SK-N-SH treated with all-trans-retinoic acid at 6 μM for 48 hours (cell line): ENCODE measurements around the gene MR1.

ENCODE experiments used
- BACH2 ChIP-seq: fragments of 250-450 bp; sonication (Bioruptor Pico); IDR thresholded peaks from 2 replicates; pipeline ENCODE4 v1.9.0; 2021; ENCODE audit warnings: mild to moderate bottlenecking, borderline replicate concordance
- CREB5 ChIP-seq: fragments of 250-450 bp; sonication (Bioruptor Pico); IDR thresholded peaks from 2 replicates; pipeline ENCODE4 v1.5.1; 2020; ENCODE audit warnings: low read depth, mild to moderate bottlenecking, moderate library complexity
- CSRNP3 ChIP-seq: fragments of 250-450 bp; sonication (Bioruptor Pico); IDR thresholded peaks from 2 replicates; pipeline ENCODE4 v1.5.1; 2021; ENCODE audit warnings: mild to moderate bottlenecking, moderate library complexity
- OSR1 ChIP-seq: fragments of 250-450 bp; sonication (Bioruptor Pico); IDR thresholded peaks from 2 replicates; pipeline ENCODE4 v1.8.0; 2022; ENCODE audit warnings: moderate library complexity, mild to moderate bottlenecking, inconsistent platforms
- PATZ1 ChIP-seq: fragments of 250-450 bp; sonication (Bioruptor Pico); IDR thresholded peaks from 2 replicates; pipeline ENCODE4 v1.8.0; 2020; ENCODE audit warnings: mild to moderate bottlenecking, moderate library complexity, borderline replicate concordance
- TOX ChIP-seq: fragments of 250-450 bp; sonication (Bioruptor Pico); IDR thresholded peaks from 2 replicates; pipeline ENCODE4 v1.8.0; 2021; ENCODE audit warnings: mild to moderate bottlenecking, moderate library complexity, borderline replicate concordance
- ZC3H10 ChIP-seq: fragments of 250-450 bp; sonication (Bioruptor Pico); IDR thresholded peaks from 2 replicates; pipeline ENCODE4 v1.5.1; 2021; ENCODE audit warnings: mild to moderate bottlenecking, moderate library complexity
- ZFP3 ChIP-seq: fragments of 250-450 bp; sonication (Bioruptor Pico); IDR thresholded peaks from 2 replicates; pipeline ENCODE4 v1.5.0; 2020; ENCODE audit warnings: mild to moderate bottlenecking, moderate library complexity
- ZFP30 ChIP-seq: fragments of 450-650 bp; formaldehyde crosslinking; IDR thresholded peaks from 2 replicates; pipeline ENCODE4 v1.5.0; 2022; ENCODE audit warnings: mild to moderate bottlenecking, moderate library complexity

GRCh38 chr1:181033799-181034451 is at the start of gene MR1:
- TF ChIP-seq ZFP3 (CRISPR knock-in tag) = no peak
- no peak for TF ChIP-seq ZFP30 (CRISPR knock-in tag)
- TF ChIP-seq CSRNP3 (CRISPR knock-in tag) = no peak
- no peak for TF ChIP-seq OSR1 (CRISPR knock-in tag)
- TF ChIP-seq TOX = no peak
- TF ChIP-seq PATZ1 = no peak
- TF ChIP-seq BACH2 (CRISPR knock-in tag) = no peak
- TF ChIP-seq CREB5 (CRISPR knock-in tag) = no peak
- no peak for TF ChIP-seq ZC3H10 (CRISPR knock-in tag)
